ENCODE results near the gene SLC22A23.

DNA sequence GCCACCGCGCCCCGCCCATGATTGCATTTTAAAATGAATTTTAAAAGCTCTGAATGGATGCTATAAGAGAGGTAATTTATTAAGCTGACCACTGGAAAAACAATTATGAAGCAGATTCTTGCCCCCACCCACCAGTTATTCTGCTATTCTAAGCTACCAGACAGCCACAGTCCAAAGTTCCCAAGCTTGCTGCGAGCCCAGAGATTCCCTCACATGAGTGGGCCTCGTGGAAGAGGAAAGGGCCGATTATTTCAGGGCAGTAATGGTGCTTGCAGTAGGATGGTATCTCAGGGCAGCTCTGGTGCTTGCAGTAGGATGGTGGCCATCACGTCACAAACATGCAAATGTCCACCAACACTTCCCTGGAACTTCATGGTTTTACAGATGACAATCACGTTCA lies 56.7 kb downstream of the SLC22A23 start:
- TF ChIP-seq RELA (CRISPR knock-in tag; IDR thresholded peaks at IDR 0.05; ENCODE audit: borderline replicate concordance) (no peak), CREM (CRISPR knock-in tag; IDR thresholded peaks at IDR 0.05) (no peak), SP1 (CRISPR knock-in tag; conservative IDR thresholded peaks at IDR 0.05) (no peak), ATF2 (CRISPR knock-in tag; IDR thresholded peaks at IDR 0.05; ENCODE audit: borderline replicate concordance, low read depth) (no peak), FOXJ3 (CRISPR knock-in tag; IDR thresholded peaks at IDR 0.05; ENCODE audit: borderline replicate concordance) (no peak), FOXK1 (CRISPR knock-in tag; IDR thresholded peaks at IDR 0.05) (no peak), JUN (CRISPR knock-in tag; IDR thresholded peaks at IDR 0.05) (no peak), ZNF121 (CRISPR knock-in tag; IDR thresholded peaks at IDR 0.05) (no peak), ETV6 (CRISPR knock-in tag; IDR thresholded peaks at IDR 0.05) (no peak), CBFB (CRISPR knock-in tag; IDR thresholded peaks at IDR 0.05; ENCODE audit: low read depth) (no peak)
- TF ChIP-seq, protein P1, sequence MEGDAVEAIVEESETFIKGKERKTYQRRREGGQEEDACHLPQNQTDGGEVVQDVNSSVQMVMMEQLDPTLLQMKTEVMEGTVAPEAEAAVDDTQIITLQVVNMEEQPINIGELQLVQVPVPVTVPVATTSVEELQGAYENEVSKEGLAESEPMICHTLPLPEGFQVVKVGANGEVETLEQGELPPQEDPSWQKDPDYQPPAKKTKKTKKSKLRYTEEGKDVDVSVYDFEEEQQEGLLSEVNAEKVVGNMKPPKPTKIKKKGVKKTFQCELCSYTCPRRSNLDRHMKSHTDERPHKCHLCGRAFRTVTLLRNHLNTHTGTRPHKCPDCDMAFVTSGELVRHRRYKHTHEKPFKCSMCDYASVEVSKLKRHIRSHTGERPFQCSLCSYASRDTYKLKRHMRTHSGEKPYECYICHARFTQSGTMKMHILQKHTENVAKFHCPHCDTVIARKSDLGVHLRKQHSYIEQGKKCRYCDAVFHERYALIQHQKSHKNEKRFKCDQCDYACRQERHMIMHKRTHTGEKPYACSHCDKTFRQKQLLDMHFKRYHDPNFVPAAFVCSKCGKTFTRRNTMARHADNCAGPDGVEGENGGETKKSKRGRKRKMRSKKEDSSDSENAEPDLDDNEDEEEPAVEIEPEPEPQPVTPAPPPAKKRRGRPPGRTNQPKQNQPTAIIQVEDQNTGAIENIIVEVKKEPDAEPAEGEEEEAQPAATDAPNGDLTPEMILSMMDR (IDR thresholded peaks at IDR 0.05), result no peak
- TF ChIP-seq, protein P2, sequence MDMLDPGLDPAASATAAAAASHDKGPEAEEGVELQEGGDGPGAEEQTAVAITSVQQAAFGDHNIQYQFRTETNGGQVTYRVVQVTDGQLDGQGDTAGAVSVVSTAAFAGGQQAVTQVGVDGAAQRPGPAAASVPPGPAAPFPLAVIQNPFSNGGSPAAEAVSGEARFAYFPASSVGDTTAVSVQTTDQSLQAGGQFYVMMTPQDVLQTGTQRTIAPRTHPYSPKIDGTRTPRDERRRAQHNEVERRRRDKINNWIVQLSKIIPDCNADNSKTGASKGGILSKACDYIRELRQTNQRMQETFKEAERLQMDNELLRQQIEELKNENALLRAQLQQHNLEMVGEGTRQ (CRISPR knock-in tag; IDR thresholded peaks at IDR 0.05), result no peak
- TF ChIP-seq, protein P3, sequence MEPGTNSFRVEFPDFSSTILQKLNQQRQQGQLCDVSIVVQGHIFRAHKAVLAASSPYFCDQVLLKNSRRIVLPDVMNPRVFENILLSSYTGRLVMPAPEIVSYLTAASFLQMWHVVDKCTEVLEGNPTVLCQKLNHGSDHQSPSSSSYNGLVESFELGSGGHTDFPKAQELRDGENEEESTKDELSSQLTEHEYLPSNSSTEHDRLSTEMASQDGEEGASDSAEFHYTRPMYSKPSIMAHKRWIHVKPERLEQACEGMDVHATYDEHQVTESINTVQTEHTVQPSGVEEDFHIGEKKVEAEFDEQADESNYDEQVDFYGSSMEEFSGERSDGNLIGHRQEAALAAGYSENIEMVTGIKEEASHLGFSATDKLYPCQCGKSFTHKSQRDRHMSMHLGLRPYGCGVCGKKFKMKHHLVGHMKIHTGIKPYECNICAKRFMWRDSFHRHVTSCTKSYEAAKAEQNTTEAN (CRISPR knock-in tag; IDR thresholded peaks at IDR 0.05), result no peak
- TF ChIP-seq, protein P4, sequence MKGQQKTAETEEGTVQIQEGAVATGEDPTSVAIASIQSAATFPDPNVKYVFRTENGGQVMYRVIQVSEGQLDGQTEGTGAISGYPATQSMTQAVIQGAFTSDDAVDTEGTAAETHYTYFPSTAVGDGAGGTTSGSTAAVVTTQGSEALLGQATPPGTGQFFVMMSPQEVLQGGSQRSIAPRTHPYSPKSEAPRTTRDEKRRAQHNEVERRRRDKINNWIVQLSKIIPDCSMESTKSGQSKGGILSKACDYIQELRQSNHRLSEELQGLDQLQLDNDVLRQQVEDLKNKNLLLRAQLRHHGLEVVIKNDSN (CRISPR knock-in tag; IDR thresholded peaks at IDR 0.05), result no peak
